Activated T-cell treated with anti-CD3 and anti-CD28 coated beads, Interleukin-2, amount 50 U/mL, for 72 hours (primary cell): ENCODE data around the gene ZNF260. TPM values are rescaled to one million over a fixed set of nuclear protein-coding genes. Genes with fewer than 3 reads are reported as not detected.

Experiments used
- ATAC-seq, 2 donors: fragments of 150-1000 bp; cut with Tn5 transposase; replicated peaks in 1 of 2; 2 replicates each; pipeline ENCODE4 v1.10.0; 2021; ENCODE audit warnings: moderate library complexity in 2 of 2, mild to moderate bottlenecking in 1 of 2
- DNase-seq, 2 donors: peaks; one replicate each; pipeline ENCODE4 v3.0.0; 2021 to 2022; ENCODE audit warnings: mixed read lengths in 1 of 2
- H3K27ac Mint-ChIP-seq: one replicate; pipeline ENCODE4 v1.8.0; 2022; ENCODE audit warnings: mild to moderate bottlenecking, moderate library complexity, mixed read lengths
- H3K27me3 Mint-ChIP-seq: one replicate; pipeline ENCODE4 v1.8.0; 2022; ENCODE audit warnings: low read depth, mixed read lengths
- H3K36me3 Mint-ChIP-seq, 2 donors: one replicate each; pipeline ENCODE4 v1.8.0; 2022; ENCODE audit warnings: mixed read lengths in 2 of 2, mild to moderate bottlenecking in 1 of 2; ENCODE audit not compliant: insufficient read depth in 2 of 2
- H3K4me1 Mint-ChIP-seq: one replicate; pipeline ENCODE4 v1.8.0; 2022; ENCODE audit warnings: low read depth, mixed read lengths
- H3K4me3 Mint-ChIP-seq, 2 donors: one replicate each; pipeline ENCODE4 v1.8.0; 2022; ENCODE audit warnings: mild to moderate bottlenecking in 2 of 2, mixed read lengths in 2 of 2, moderate library complexity in 2 of 2
- H3K9me3 Mint-ChIP-seq, 2 donors: one replicate each; pipeline ENCODE4 v1.8.0; 2022; ENCODE audit warnings: mixed read lengths in 2 of 2
- total RNA-seq, 2 donors: library from RNA; stranded (reverse); gene quantifications; one replicate each; pipeline ENCODE4 v1.2.3, GENCODE V29; 2022

Gene ZNF260
- total RNA-seq: 10 to 100 TPM; 10.1 to 12.2 TPM

- H3K9me3 Mint-ChIP-seq: peaks cover 10 to 22% of the 10 kb centered on the region in 2 donors
- peaks cover 33 to 65% of the 10 kb centered on the region in 2 donors for H3K36me3 Mint-ChIP-seq
- H3K27me3 Mint-ChIP-seq: no peaks in the 10 kb centered on the region
- DNase-seq (peak; percentile 95 to 96), ATAC-seq (peak; percentile 91 to 92)
- peak within 1 kb of the TSS; percentile 91 to 100 for H3K4me3 Mint-ChIP-seq
- peaks cover 27% of the 10 kb centered on the region for H3K4me1 Mint-ChIP-seq
- H3K27ac Mint-ChIP-seq: peak within 1 kb of the TSS; percentile 99
These were observed at the start of gene ZNF260 for GRCh38 chr19:36528194-36528920. Gene ZNF260 (minus strand): TSS chr19:36528271. CDS start chr19:36515238, 13,033 bp downstream.

GRCh38 chr19:36577271-36577996 is 49.4 kb upstream of the ZNF260 start:
- no peak for DNase-seq
- H3K9me3 Mint-ChIP-seq: peaks cover 5 to 10% of the 10 kb centered on the region in 2 donors
- H3K4me1 Mint-ChIP-seq: peaks cover 19% of the 10 kb centered on the region
- no peak for ATAC-seq
- H3K27me3 Mint-ChIP-seq: no peaks in the 10 kb centered on the region
- no peak overlapping the region for H3K27ac Mint-ChIP-seq
- peaks cover 35 to 66% of the 10 kb centered on the region in 2 donors for H3K36me3 Mint-ChIP-seq
- no peak overlapping the region for H3K4me3 Mint-ChIP-seq

GRCh38 chr19:36574741-36575140 is 46.7 kb upstream of the ZNF260 start:
- no peak for ATAC-seq

GRCh38 chr19:36573895-36574720 is 46.0 kb upstream of the ZNF260 start:
- Mint-ChIP-seq H3K36me3 (peaks cover 26 to 65% of the 10 kb centered on the region in 2 donors), H3K27me3 (no peaks in the 10 kb centered on the region), H3K4me3 (peak overlapping the region; percentile 88 to 100), H3K27ac (peak overlapping the region; percentile 79), H3K9me3 (peaks cover 4 to 6% of the 10 kb centered on the region in 2 donors), H3K4me1 (peaks cover 29% of the 10 kb centered on the region)
- ATAC-seq (peak in 1 of 2 donors; percentile 0), DNase-seq (no peak)

More at GRCh38 chr19:36574741-36575140, 46.7 kb upstream of the ZNF260 start:
- peak overlapping the region; percentile 45 for H3K27ac Mint-ChIP-seq
- peaks cover 5 to 6% of the 10 kb centered on the region in 2 donors for H3K9me3 Mint-ChIP-seq
- peaks cover 28 to 65% of the 10 kb centered on the region in 2 donors for H3K36me3 Mint-ChIP-seq
- no peak for DNase-seq
- peaks cover 29% of the 10 kb centered on the region for H3K4me1 Mint-ChIP-seq
- H3K4me3 Mint-ChIP-seq: peak overlapping the region; percentile 88 to 100
- H3K27me3 Mint-ChIP-seq: no peaks in the 10 kb centered on the region

GRCh38 chr19:36573020-36573894 is 45.2 kb upstream of the ZNF260 start, which contains the start of gene ZNF529:
Gene ZNF529 (minus strand): TSS chr19:36573292. CDS start chr19:36572346, 946 bp downstream.
- ATAC-seq: peak; percentile 94 to 95
- H3K36me3 Mint-ChIP-seq: peaks cover 29 to 68% of the 10 kb centered on the region in 2 donors

GRCh38 chr19:36572593-36573019 is 44.5 kb upstream of the ZNF260 start:
- Mint-ChIP-seq H3K36me3 (peaks cover 34 to 74% of the 10 kb centered on the region in 2 donors), H3K27me3 (no peaks in the 10 kb centered on the region), H3K4me1 (peaks cover 29% of the 10 kb centered on the region), H3K27ac (peak overlapping the region; percentile 79), H3K9me3 (peaks cover 6 to 11% of the 10 kb centered on the region in 2 donors), H3K4me3 (peak overlapping the region; percentile 88 to 100)
- ATAC-seq: no peak
- no peak for DNase-seq

More at GRCh38 chr19:36573020-36573894, 45.2 kb upstream of the ZNF260 start, which contains the start of gene ZNF529:
- DNase-seq: peak; percentile 89 to 91
- H3K4me3 Mint-ChIP-seq: peak within 1 kb of the TSS; percentile 88 to 100
- no peaks in the 10 kb centered on the region for H3K27me3 Mint-ChIP-seq
- peaks cover 3 to 6% of the 10 kb centered on the region in 2 donors for H3K9me3 Mint-ChIP-seq
- peak within 1 kb of the TSS; percentile 79 for H3K27ac Mint-ChIP-seq
- peaks cover 29% of the 10 kb centered on the region for H3K4me1 Mint-ChIP-seq

- H3K27me3 Mint-ChIP-seq: no peaks in the 10 kb centered on the region
- no peak overlapping the region for H3K27ac Mint-ChIP-seq
- no peak overlapping the region for H3K4me3 Mint-ChIP-seq
- DNase-seq (no peak), ATAC-seq (no peak)
- peaks cover 11 to 23% of the 10 kb centered on the region in 2 donors for H3K9me3 Mint-ChIP-seq
- no peaks in the 10 kb centered on the region for H3K4me1 Mint-ChIP-seq
- peaks cover 55 to 88% of the 10 kb centered on the region in 2 donors for H3K36me3 Mint-ChIP-seq
These were observed 36.3 kb upstream of the ZNF260 start for GRCh38 chr19:36564391-36564790.

- Mint-ChIP-seq H3K4me1 (no peaks in the 10 kb centered on the region), H3K27ac (no peak overlapping the region), H3K36me3 (peaks cover 52 to 88% of the 10 kb centered on the region in 2 donors), H3K27me3 (no peaks in the 10 kb centered on the region), H3K4me3 (no peak overlapping the region), H3K9me3 (peaks cover 27 to 31% of the 10 kb centered on the region in 2 donors)
- ATAC-seq (no peak), DNase-seq (no peak)
These were observed 19.1 kb upstream of the ZNF260 start for GRCh38 chr19:36547001-36547732.

GRCh38 chr19:36528921-36529518 is 949 bp upstream of the ZNF260 start:
- ATAC-seq (peak; percentile 21 to 41), DNase-seq (peak; percentile 54 to 64)
- Mint-ChIP-seq H3K36me3 (peaks cover 30 to 66% of the 10 kb centered on the region in 2 donors), H3K4me1 (peaks cover 27% of the 10 kb centered on the region), H3K27me3 (no peaks in the 10 kb centered on the region), H3K27ac (peak overlapping the region; percentile 99), H3K9me3 (peaks cover 10 to 20% of the 10 kb centered on the region in 2 donors), H3K4me3 (peak overlapping the region; percentile 91 to 100)

GRCh38 chr19:36527873-36528193 is 238 bp downstream of the ZNF260 start:
- H3K9me3 Mint-ChIP-seq: peaks cover 12 to 24% of the 10 kb centered on the region in 2 donors
- H3K27ac Mint-ChIP-seq: peak overlapping the region; percentile 99
- no peak for ATAC-seq
- H3K27me3 Mint-ChIP-seq: no peaks in the 10 kb centered on the region
- H3K36me3 Mint-ChIP-seq: peaks cover 35 to 67% of the 10 kb centered on the region in 2 donors
- peak overlapping the region; percentile 91 to 100 for H3K4me3 Mint-ChIP-seq
- no peak for DNase-seq
- peaks cover 27% of the 10 kb centered on the region for H3K4me1 Mint-ChIP-seq

GRCh38 chr19:36527341-36527740 is 730 bp downstream of the ZNF260 start:
- Mint-ChIP-seq H3K4me1 (peaks cover 27% of the 10 kb centered on the region), H3K27ac (peak overlapping the region; percentile 99), H3K27me3 (no peaks in the 10 kb centered on the region), H3K9me3 (peaks cover 12 to 25% of the 10 kb centered on the region in 2 donors), H3K4me3 (peak overlapping the region; percentile 91 to 100), H3K36me3 (peaks cover 35 to 67% of the 10 kb centered on the region in 2 donors)
- no peak for ATAC-seq
- DNase-seq: no peak
